ENCODE results near the gene PLEKHA1.

DNA sequence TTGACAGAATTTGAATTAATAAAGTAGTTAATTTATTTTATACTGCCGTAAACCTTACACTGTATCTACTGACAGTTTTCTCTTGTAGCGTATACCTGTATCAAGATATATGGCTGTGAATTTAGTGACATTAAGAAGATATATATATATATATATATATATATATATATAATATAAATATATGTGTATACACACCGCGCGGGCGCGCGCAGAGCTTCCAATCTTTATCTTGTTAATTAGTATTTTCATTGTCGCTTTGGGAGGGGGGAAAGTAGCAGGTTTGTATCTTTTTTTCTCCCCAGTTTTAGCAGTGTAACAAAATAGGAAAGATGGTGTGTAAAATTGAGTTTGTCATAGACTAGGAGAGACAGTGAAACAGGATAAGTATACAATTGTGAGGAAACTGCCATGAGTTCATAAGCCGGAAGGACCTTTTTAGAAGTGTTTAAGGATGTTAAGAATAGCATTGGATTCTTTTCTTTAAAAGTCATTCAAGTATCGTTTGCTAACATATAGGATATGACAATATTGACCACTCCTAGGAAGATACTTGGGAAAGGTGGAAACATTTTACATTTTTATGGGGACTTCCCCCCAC is 2.0 kb downstream of the PLEKHA1 start:
- TF ChIP-seq, protein P1, sequence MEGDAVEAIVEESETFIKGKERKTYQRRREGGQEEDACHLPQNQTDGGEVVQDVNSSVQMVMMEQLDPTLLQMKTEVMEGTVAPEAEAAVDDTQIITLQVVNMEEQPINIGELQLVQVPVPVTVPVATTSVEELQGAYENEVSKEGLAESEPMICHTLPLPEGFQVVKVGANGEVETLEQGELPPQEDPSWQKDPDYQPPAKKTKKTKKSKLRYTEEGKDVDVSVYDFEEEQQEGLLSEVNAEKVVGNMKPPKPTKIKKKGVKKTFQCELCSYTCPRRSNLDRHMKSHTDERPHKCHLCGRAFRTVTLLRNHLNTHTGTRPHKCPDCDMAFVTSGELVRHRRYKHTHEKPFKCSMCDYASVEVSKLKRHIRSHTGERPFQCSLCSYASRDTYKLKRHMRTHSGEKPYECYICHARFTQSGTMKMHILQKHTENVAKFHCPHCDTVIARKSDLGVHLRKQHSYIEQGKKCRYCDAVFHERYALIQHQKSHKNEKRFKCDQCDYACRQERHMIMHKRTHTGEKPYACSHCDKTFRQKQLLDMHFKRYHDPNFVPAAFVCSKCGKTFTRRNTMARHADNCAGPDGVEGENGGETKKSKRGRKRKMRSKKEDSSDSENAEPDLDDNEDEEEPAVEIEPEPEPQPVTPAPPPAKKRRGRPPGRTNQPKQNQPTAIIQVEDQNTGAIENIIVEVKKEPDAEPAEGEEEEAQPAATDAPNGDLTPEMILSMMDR (IDR thresholded peaks at IDR 0.05): no peak
- TF ChIP-seq POLR2A (IDR thresholded peaks at IDR 0.05): no peak

All from adrenal gland (tissue), 5 donors.